IgD-negative memory B cell (primary cell): ENCODE data around the gene CDKN3. TPM values are rescaled to one million over a fixed set of nuclear protein-coding genes. Genes with fewer than 3 reads are reported as not detected.

Experiments
- polyA plus RNA-seq: library from polyadenylated mRNA; unstranded; fragments of 300-500 nt; fragmentation: Illumina TruSeq; gene quantifications from one replicate; pipeline ENCODE4 v1.2.3, GENCODE V29; 2021

CDKN3 gene
- polyA plus RNA-seq, 1 donor from 2014 or later, result not detected

Other genes with a start within 250 kb of the CDKN3 start
- 68.5 TPM for gene CNIH1, start 44.4 kb downstream of the CDKN3 start, polyA plus RNA-seq
- gene GMFB, start 92.0 kb downstream of the CDKN3 start, polyA plus RNA-seq, result 17.8 TPM
- gene CGRRF1, start 112.9 kb downstream of the CDKN3 start, polyA plus RNA-seq, result 24.0 TPM
- 5.8 TPM for gene SAMD4A, start 170.1 kb downstream of the CDKN3 start, polyA plus RNA-seq